ENCODE results near the gene SH3BP2. TPM values are rescaled to one million over a fixed set of nuclear protein-coding genes. Genes with fewer than 3 reads are reported as not detected.

Gene SH3BP2
- total and polyA plus RNA-seq, 10 of the 15 experiments (the other 5 are each of a cell fraction or from before 2014, with no cell fraction given), result 1.1 to 61.8 (median 23.9) TPM

DNA sequence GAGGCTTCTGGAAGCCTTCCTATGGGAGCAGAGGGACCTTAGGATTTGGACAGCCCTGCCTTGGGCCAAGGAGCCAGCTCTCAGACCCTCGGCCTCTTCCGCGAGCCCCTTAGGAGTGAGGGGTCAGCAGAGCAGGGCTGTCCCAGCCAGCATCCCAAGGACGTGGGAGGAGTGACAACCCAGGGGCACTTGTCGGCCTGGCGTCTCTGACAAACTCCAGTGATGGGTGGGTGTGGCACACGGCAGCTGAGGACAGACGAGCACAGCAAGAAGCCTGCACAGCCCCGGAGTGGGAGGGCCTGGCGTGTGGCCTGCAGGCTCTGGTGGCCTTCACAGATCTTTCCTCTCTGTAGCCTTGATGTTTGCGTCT is 25.2 kb upstream of the SH3BP2 start:
- ChIA-PET SMC1A (ENCODE audit: uncharacterized antibody, unreplicated experiment) (interaction anchor here (1.0 to 1.7 kb wide), 3 partner anchors 81 to 186 kb away, joined by 3 to 4 read pairs (median 4); no protein-coding TSS in a partner anchor), CTCF (interaction anchor here (1.1 kb wide), 1 partner anchor 85 kb away, joined by 4 read pairs; no protein-coding TSS in a partner anchor), POLR2A (interaction anchor here (1.1 kb wide), 1 partner anchor 19 kb away, joined by 3 read pairs; no protein-coding TSS in a partner anchor), RAD21 (ENCODE audit: unreplicated experiment) (no interaction called here)
- no peaks in the 10 kb centered on the region for H3K27me3 ChIP-seq (replicated peaks in 1 of 2; ENCODE audit: control insufficient read depth in 2 of 2, insufficient read depth in 2 of 2, low read length in 1 of 2)
- H3K9me3 ChIP-seq (replicated peaks; ENCODE audit: control insufficient read depth, insufficient read depth, low read length), result no peaks in the 10 kb centered on the region
- FAIRE-seq (no peak), ATAC-seq (no peak), DNase-seq (ENCODE audit: low read depth, low spot score) (no peak)
- H3K27ac ChIP-seq (ENCODE audit: control insufficient read depth, insufficient read depth), result no peak overlapping the region
- in situ Hi-C loops (cut with MboI) (loop anchor here (25.0 kb wide), 1 partner anchor 170 kb away; no protein-coding TSS in a partner anchor), intact Hi-C loops (cut with micrococcal nuclease; ENCODE audit: unreplicated experiment) (loop anchor here (10.0 kb wide), 1 partner anchor 277 kb away; no protein-coding TSS in a partner anchor)
- 89% methylated on average over 11 of the region's 11 CpGs for WGBS (ENCODE audit: insufficient coverage, insufficient replicate concordance, low lambda C conversion rate, missing lambda C conversion rate)
- no peaks in the 10 kb centered on the region for H3K79me2 ChIP-seq (ENCODE audit: control insufficient read depth, insufficient read depth, low read length)
- no peaks in the 10 kb centered on the region for H4K20me1 ChIP-seq (ENCODE audit: control insufficient read depth, insufficient read depth)
- no peaks in the 10 kb centered on the region for H3K36me3 ChIP-seq (ENCODE audit: control insufficient read depth in 2 of 2, insufficient read depth in 2 of 2, low read length in 1 of 2)
- no peak overlapping the region for H3K4me2 ChIP-seq (ENCODE audit: control insufficient read depth, insufficient read depth)
- H3K4me1 ChIP-seq (ENCODE audit: control insufficient read depth, insufficient read depth, low read length), result peaks cover 22% of the 10 kb centered on the region
- H2AFZ ChIP-seq (ENCODE audit: control insufficient read depth, low read depth, low read length), result no peak overlapping the region
- BruUV-seq (replicated peaks), result no TSS peak
- no peak overlapping the region for H3K9ac ChIP-seq (ENCODE audit: control insufficient read depth, insufficient read depth, low read length)
- TF ChIP-seq ZNF217 (IDR thresholded peaks at IDR 0.05), result no peak
- TF ChIP-seq ZNF274 (IDR thresholded peaks at IDR 0.05; ENCODE audit: insufficient read depth, insufficient read length), result no peak
- TF ChIP-seq POU2F2 (IDR thresholded peaks at IDR 0.05; ENCODE audit: borderline replicate concordance, low read depth, low read length), result no peak
- no peak for TF ChIP-seq HCFC1 (IDR thresholded peaks at IDR 0.05; ENCODE audit: low read length)
- TF ChIP-seq BMI1 (IDR thresholded peaks at IDR 0.05; ENCODE audit: borderline replicate concordance), result no peak
- no peak for TF ChIP-seq PKNOX1 (IDR thresholded peaks at IDR 0.05)
- TF ChIP-seq ESRRA (IDR thresholded peaks at IDR 0.05; ENCODE audit: low read length), result no peak
- TF ChIP-seq TAF1 (IDR thresholded peaks at IDR 0.05; ENCODE audit: borderline replicate concordance, low read depth, low read length), result no peak
- no peak for TF ChIP-seq HDAC2 (IDR thresholded peaks at IDR 0.05)
- TF ChIP-seq MXI1 (IDR thresholded peaks at IDR 0.05; ENCODE audit: low read depth, low read length), result no peak
- TF ChIP-seq, protein P1, sequence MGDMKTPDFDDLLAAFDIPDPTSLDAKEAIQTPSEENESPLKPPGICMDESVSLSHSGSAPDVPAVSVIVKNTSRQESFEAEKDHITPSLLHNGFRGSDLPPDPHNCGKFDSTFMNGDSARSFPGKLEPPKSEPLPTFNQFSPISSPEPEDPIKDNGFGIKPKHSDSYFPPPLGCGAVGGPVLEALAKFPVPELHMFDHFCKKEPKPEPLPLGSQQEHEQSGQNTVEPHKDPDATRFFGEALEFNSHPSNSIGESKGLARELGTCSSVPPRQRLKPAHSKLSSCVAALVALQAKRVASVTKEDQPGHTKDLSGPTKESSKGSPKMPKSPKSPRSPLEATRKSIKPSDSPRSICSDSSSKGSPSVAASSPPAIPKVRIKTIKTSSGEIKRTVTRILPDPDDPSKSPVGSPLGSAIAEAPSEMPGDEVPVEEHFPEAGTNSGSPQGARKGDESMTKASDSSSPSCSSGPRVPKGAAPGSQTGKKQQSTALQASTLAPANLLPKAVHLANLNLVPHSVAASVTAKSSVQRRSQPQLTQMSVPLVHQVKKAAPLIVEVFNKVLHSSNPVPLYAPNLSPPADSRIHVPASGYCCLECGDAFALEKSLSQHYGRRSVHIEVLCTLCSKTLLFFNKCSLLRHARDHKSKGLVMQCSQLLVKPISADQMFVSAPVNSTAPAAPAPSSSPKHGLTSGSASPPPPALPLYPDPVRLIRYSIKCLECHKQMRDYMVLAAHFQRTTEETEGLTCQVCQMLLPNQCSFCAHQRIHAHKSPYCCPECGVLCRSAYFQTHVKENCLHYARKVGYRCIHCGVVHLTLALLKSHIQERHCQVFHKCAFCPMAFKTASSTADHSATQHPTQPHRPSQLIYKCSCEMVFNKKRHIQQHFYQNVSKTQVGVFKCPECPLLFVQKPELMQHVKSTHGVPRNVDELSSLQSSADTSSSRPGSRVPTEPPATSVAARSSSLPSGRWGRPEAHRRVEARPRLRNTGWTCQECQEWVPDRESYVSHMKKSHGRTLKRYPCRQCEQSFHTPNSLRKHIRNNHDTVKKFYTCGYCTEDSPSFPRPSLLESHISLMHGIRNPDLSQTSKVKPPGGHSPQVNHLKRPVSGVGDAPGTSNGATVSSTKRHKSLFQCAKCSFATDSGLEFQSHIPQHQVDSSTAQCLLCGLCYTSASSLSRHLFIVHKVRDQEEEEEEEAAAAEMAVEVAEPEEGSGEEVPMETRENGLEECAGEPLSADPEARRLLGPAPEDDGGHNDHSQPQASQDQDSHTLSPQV (IDR thresholded peaks at IDR 0.05), result no peak
- TF ChIP-seq EZH2 (IDR thresholded peaks at IDR 0.05; ENCODE audit: borderline replicate concordance, control insufficient read depth, low read depth, low read length), result no peak
- no peak overlapping the region for H3K4me3 ChIP-seq
